EH (cell line): ENCODE results near the gene CLEC16A.
"Not testable (repeated sequence)": the region's sequence is repeated elsewhere in the genome, so short reads cannot be mapped to it uniquely, and the experiment has no call there.

Source experiments
- DNase-seq: peaks from one replicate; pipeline ENCODE4 v3.0.0-alpha.2; 2015; ENCODE audit warnings: low read depth

Gene CLEC16A

GRCh38 chr16:11205065-11205699, 260.8 kb downstream of the CLEC16A start:
- DNase-seq, result no peak

GRCh38 chr16:11205754-11206581, 261.6 kb downstream of the CLEC16A start:
- DNase-seq, result peak; percentile 41

GRCh38 chr16:11207646-11208045, 263.3 kb downstream of the CLEC16A start:
- DNase-seq, result no peak

GRCh38 chr16:11208916-11209665, 264.7 kb downstream of the CLEC16A start:
- DNase-seq, result peak; percentile 38

GRCh38 chr16:11210260-11210659, 265.9 kb downstream of the CLEC16A start:
- DNase-seq, result no peak

- peak; percentile 29 for DNase-seq
These were observed 267.0 kb downstream of the CLEC16A start for GRCh38 chr16:11211061-11211976.

- DNase-seq, result no peak
These were observed 267.8 kb downstream of the CLEC16A start for GRCh38 chr16:11211977-11212797.

- no peak for DNase-seq
These were observed 268.4 kb downstream of the CLEC16A start for GRCh38 chr16:11212798-11213196.

- DNase-seq, result no peak
These were observed 269.0 kb downstream of the CLEC16A start for GRCh38 chr16:11213373-11213772.

GRCh38 chr16:11213799-11214198, 269.4 kb downstream of the CLEC16A start:
- no peak for DNase-seq

GRCh38 chr16:11215935-11216556, 271.7 kb downstream of the CLEC16A start:
- no peak for DNase-seq

GRCh38 chr16:11217651-11218603, 273.6 kb downstream of the CLEC16A start:
- no peak for DNase-seq

- DNase-seq, result no peak
These were observed 274.2 kb downstream of the CLEC16A start for GRCh38 chr16:11218604-11218962.

GRCh38 chr16:11219178-11219577, 274.8 kb downstream of the CLEC16A start:
- DNase-seq, result no peak

GRCh38 chr16:11220507-11220906, 276.1 kb downstream of the CLEC16A start:
- DNase-seq, result not testable (repeated sequence)

- no peak for DNase-seq
These were observed 279.9 kb downstream of the CLEC16A start for GRCh38 chr16:11224096-11224893.

- no peak for DNase-seq
These were observed 280.7 kb downstream of the CLEC16A start for GRCh38 chr16:11224894-11225676.
